H1 (cell line): ENCODE data around the gene RAB11A.

Experiments used
- CEBPB ChIP-seq: IDR thresholded peaks from 2 replicates; pipeline ENCODE4 v1.6.1; 2012; ENCODE audit warnings: low read depth, low read length
- CREB1 ChIP-seq: IDR thresholded peaks from 2 replicates; pipeline ENCODE4 v1.6.1; 2012; ENCODE audit warnings: inconsistent platforms
- EP300 ChIP-seq, 2 experiments: IDR thresholded peaks; 1 replicate in 1 of 2; 2 replicates in 1 of 2; pipeline ENCODE4 v1.6.1; 2011 to 2012; ENCODE audit warnings: low read depth in 2 of 2, low read length in 2 of 2, mild to moderate bottlenecking in 2 of 2, borderline replicate concordance in 1 of 2, inconsistent platforms in 1 of 2, moderate library complexity in 1 of 2
- FOSL1 ChIP-seq: IDR thresholded peaks from 2 replicates; pipeline ENCODE4 v1.6.1; 2011; ENCODE audit warnings: mild to moderate bottlenecking, low read depth, low read length, moderate library complexity; ENCODE audit not compliant: insufficient read depth
- NRF1 ChIP-seq: IDR thresholded peaks from 2 replicates; pipeline ENCODE4 v1.6.1; 2011; ENCODE audit warnings: mild to moderate bottlenecking, low read depth, low read length, improper control_type of control experiment
- POLR2AphosphoS5 ChIP-seq: IDR thresholded peaks from 2 replicates; pipeline ENCODE4 v1.6.1; 2011; ENCODE audit warnings: low read depth, low read length
- SP1 ChIP-seq: IDR thresholded peaks from 2 replicates; pipeline ENCODE4 v1.6.1; 2011; ENCODE audit warnings: low read depth, low read length
- TF ChIP-seq, protein P1 (sequence below), 3 experiments: IDR thresholded peaks; 1 replicate in 2 of 3; 2 replicates in 1 of 3; pipeline versions ENCODE4 v1.5.1 to v1.6.1; 2011; ENCODE audit warnings: low read length in 3 of 3, mild to moderate bottlenecking in 3 of 3, inconsistent platforms in 2 of 3, low read depth in 1 of 3, moderate library complexity in 1 of 3; ENCODE audit not compliant: insufficient read depth in 1 of 3; ENCODE audit errors: control extremely low read depth in 1 of 3
- TF ChIP-seq, protein P2 (sequence below): IDR thresholded peaks from 2 replicates; pipeline ENCODE4 v1.6.1; 2012; ENCODE audit warnings: low read length, inconsistent platforms

DNA sequence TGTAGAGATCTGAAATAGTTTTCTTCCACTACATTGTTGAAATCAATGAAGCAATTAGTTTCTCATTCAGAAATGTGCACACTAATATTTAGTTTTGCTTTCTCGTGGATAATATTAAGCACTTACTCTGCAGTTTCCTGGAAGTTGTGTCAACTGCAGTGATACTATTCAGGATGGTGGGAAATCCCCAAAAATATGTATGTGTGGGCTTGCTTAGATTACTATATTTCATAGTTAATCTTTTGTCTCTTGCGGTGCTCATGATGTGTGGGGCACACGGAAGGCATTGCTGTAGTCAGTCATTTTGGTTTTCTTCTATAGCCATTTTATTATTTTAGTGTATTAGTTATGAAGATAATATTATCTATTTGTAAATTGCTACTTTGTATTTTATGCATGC is 19.7 kb downstream of the RAB11A start:
- TF ChIP-seq, protein P1, sequence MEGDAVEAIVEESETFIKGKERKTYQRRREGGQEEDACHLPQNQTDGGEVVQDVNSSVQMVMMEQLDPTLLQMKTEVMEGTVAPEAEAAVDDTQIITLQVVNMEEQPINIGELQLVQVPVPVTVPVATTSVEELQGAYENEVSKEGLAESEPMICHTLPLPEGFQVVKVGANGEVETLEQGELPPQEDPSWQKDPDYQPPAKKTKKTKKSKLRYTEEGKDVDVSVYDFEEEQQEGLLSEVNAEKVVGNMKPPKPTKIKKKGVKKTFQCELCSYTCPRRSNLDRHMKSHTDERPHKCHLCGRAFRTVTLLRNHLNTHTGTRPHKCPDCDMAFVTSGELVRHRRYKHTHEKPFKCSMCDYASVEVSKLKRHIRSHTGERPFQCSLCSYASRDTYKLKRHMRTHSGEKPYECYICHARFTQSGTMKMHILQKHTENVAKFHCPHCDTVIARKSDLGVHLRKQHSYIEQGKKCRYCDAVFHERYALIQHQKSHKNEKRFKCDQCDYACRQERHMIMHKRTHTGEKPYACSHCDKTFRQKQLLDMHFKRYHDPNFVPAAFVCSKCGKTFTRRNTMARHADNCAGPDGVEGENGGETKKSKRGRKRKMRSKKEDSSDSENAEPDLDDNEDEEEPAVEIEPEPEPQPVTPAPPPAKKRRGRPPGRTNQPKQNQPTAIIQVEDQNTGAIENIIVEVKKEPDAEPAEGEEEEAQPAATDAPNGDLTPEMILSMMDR (IDR thresholded peaks at IDR 0.05; ENCODE audit: control extremely low read depth in 1 of 3, insufficient read depth in 1 of 3, low read depth in 1 of 3, low read length in 3 of 3): no peak
- no peak for TF ChIP-seq NRF1
- TF ChIP-seq CREB1: no peak
- no peak for TF ChIP-seq POLR2AphosphoS5
- no peak for TF ChIP-seq FOSL1
- no peak for TF ChIP-seq SP1
- TF ChIP-seq EP300 (IDR thresholded peaks at IDR 0.05; ENCODE audit: borderline replicate concordance in 1 of 2, low read depth in 2 of 2, low read length in 2 of 2): no peak
- TF ChIP-seq, protein P2, sequence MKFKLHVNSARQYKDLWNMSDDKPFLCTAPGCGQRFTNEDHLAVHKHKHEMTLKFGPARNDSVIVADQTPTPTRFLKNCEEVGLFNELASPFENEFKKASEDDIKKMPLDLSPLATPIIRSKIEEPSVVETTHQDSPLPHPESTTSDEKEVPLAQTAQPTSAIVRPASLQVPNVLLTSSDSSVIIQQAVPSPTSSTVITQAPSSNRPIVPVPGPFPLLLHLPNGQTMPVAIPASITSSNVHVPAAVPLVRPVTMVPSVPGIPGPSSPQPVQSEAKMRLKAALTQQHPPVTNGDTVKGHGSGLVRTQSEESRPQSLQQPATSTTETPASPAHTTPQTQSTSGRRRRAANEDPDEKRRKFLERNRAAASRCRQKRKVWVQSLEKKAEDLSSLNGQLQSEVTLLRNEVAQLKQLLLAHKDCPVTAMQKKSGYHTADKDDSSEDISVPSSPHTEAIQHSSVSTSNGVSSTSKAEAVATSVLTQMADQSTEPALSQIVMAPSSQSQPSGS: no peak
- TF ChIP-seq CEBPB: no peak
